Muscle layer of colon (tissue), 2 donors: Measurements from ENCODE around the gene COX7A2L.

Experiments
- H3K27ac ChIP-seq: one replicate; pipeline ENCODE4 v1.7.0; 2013; ENCODE audit warnings: low read depth, mild to moderate bottlenecking, low read length, moderate library complexity
- H3K27me3 ChIP-seq, 2 donors: one replicate each; pipeline ENCODE4 v1.7.0; 2013; ENCODE audit warnings: low read length in 2 of 2, mild to moderate bottlenecking in 2 of 2; ENCODE audit not compliant: insufficient read depth in 2 of 2, control insufficient read depth in 1 of 2
- H3K36me3 ChIP-seq: one replicate; pipeline ENCODE4 v1.7.0; 2013; ENCODE audit warnings: mild to moderate bottlenecking, low read length; ENCODE audit not compliant: insufficient read depth
- H3K4me1 ChIP-seq: one replicate; pipeline ENCODE4 v1.7.0; 2013; ENCODE audit warnings: mild to moderate bottlenecking, low read length; ENCODE audit not compliant: insufficient read depth
- H3K4me3 ChIP-seq, 2 donors: one replicate each; pipeline ENCODE4 v1.7.0; 2013; ENCODE audit warnings: low read length in 2 of 2, low read depth in 1 of 2, mild to moderate bottlenecking in 1 of 2, moderate library complexity in 1 of 2
- H3K9ac ChIP-seq: one replicate; pipeline ENCODE4 v1.7.0; 2013; ENCODE audit warnings: low read length
- H3K9me3 ChIP-seq: one replicate; pipeline ENCODE4 v1.7.0; 2013; ENCODE audit warnings: mild to moderate bottlenecking, low read length
- donor health status: abdominal sarcoma.
- donor health status: Adenocarcinoma of cecum.

The COX7A2L gene

DNA sequence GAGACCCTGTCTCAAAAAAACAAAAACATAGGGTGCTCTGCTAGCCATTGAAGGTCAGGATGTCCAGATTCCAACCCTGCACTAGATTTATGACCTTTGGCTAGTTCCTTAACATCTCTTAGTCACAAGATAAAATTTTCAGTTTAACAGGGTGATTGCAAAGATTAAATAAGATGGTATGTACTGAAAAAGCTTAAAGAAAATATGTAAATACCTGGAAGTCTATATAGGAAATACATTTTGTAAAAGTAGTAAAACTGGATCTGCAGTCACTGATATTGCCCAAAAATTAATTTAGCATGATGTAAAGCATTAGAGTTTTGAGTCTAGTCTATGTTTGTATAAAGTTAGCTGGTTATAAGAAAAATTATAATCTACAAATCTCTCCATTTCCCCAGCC, 5.4 kb upstream of the COX7A2L start:
- no peak overlapping the region for H3K9ac ChIP-seq
- H3K4me3 ChIP-seq = no peak overlapping the region
- no peak overlapping the region for H3K27ac ChIP-seq
- H3K27me3 ChIP-seq = no peaks in the 10 kb centered on the region
- peaks cover 3% of the 10 kb centered on the region for H3K4me1 ChIP-seq
- no peaks in the 10 kb centered on the region for H3K9me3 ChIP-seq
- no peaks in the 10 kb centered on the region for H3K36me3 ChIP-seq

DNA sequence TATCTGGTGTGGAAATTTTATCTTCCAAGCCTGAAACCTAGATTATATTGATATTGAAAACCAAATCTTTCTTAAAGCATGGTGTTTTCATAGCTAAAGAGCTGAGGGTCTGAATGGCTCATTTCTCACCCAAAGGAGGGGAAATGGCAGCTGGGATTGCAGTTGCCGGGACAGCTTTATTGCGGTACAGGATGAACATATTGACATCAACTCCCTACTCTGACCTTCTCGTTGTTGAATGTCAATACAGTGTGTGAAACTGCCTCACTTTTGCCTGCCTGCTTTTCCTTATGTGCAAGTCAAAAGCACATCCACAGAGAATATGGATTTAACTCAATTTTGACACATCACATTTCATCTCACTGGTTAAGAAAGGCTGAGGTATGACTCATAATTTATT, 3.6 kb upstream of the COX7A2L start:
- Histone ChIP-seq H3K4me3 (no peak overlapping the region), H3K36me3 (no peaks in the 10 kb centered on the region), H3K9ac (no peak overlapping the region), H3K4me1 (peaks cover 9% of the 10 kb centered on the region), H3K27ac (no peak overlapping the region), H3K27me3 (no peaks in the 10 kb centered on the region), H3K9me3 (no peaks in the 10 kb centered on the region)

DNA sequence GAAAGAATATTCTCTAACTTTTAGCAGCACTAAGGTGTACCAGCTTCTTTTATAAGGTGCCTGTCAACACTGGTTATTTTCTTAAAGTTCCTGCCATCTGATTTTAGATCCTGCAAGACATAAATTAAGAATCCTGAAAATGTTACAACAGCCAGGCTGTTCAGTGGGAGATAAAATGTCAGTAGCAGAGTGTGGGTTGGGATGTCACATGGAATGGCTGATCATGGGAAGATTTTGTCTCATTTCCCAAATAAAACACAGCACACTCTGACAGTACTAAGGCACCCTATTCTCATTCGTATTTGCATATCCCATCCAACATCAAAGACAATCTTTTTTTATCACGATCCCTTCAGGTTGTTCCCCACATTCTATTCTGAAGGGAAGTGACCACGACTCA, 2.4 kb upstream of the COX7A2L start:
- Histone ChIP-seq H3K36me3 (no peaks in the 10 kb centered on the region), H3K27ac (no peak overlapping the region), H3K9ac (no peak overlapping the region), H3K27me3 (no peaks in the 10 kb centered on the region), H3K9me3 (no peaks in the 10 kb centered on the region), H3K4me3 (no peak overlapping the region), H3K4me1 (peaks cover 16% of the 10 kb centered on the region)

- H3K4me3 ChIP-seq = peak overlapping the region; percentile 44 to 96
- H3K27me3 ChIP-seq = no peaks in the 10 kb centered on the region
- H3K36me3 ChIP-seq = no peaks in the 10 kb centered on the region
- no peaks in the 10 kb centered on the region for H3K9me3 ChIP-seq
- H3K4me1 ChIP-seq = peaks cover 16% of the 10 kb centered on the region
- peak overlapping the region; percentile 96 for H3K27ac ChIP-seq
- H3K9ac ChIP-seq = peak overlapping the region; percentile 27
Measured at GRCh38 chr2:42361728-42362283, 789 bp upstream of the COX7A2L start.

GRCh38 chr2:42360493-42360889, 526 bp downstream of the COX7A2L start:
- Histone ChIP-seq H3K36me3 (no peaks in the 10 kb centered on the region), H3K9ac (peak overlapping the region; percentile 93), H3K4me1 (peaks cover 20% of the 10 kb centered on the region), H3K27ac (peak overlapping the region; percentile 96), H3K4me3 (peak overlapping the region; percentile 96 to 99), H3K9me3 (no peaks in the 10 kb centered on the region), H3K27me3 (no peaks in the 10 kb centered on the region)

GRCh38 chr2:42359965-42360483, 993 bp downstream of the COX7A2L start:
- no peaks in the 10 kb centered on the region for H3K36me3 ChIP-seq
- peak overlapping the region; percentile 36 for H3K27ac ChIP-seq
- no peaks in the 10 kb centered on the region for H3K9me3 ChIP-seq
- H3K4me3 ChIP-seq = peak overlapping the region; percentile 96 to 99
- H3K9ac ChIP-seq = peak overlapping the region; percentile 93
- H3K4me1 ChIP-seq = peaks cover 22% of the 10 kb centered on the region
- no peaks in the 10 kb centered on the region for H3K27me3 ChIP-seq

GRCh38 chr2:42359304-42359964, 1.6 kb downstream of the COX7A2L start:
- no peaks in the 10 kb centered on the region for H3K36me3 ChIP-seq
- peak overlapping the region; percentile 96 to 99 for H3K4me3 ChIP-seq
- H3K27ac ChIP-seq = peak overlapping the region; percentile 36
- no peaks in the 10 kb centered on the region for H3K27me3 ChIP-seq
- H3K4me1 ChIP-seq = peaks cover 28% of the 10 kb centered on the region
- H3K9me3 ChIP-seq = no peaks in the 10 kb centered on the region
- peak overlapping the region; percentile 93 for H3K9ac ChIP-seq

- Histone ChIP-seq H3K36me3 (peaks cover 16% of the 10 kb centered on the region), H3K9me3 (no peaks in the 10 kb centered on the region), H3K27ac (no peak overlapping the region), H3K9ac (no peak overlapping the region), H3K27me3 (no peaks in the 10 kb centered on the region), H3K4me1 (peaks cover 13% of the 10 kb centered on the region), H3K4me3 (no peak overlapping the region)
Measured at GRCh38 chr2:42353792-42354429, 7.1 kb downstream of the COX7A2L start.

GRCh38 chr2:42351864-42352263, 9.2 kb downstream of the COX7A2L start:
- Histone ChIP-seq H3K4me3 (no peak overlapping the region), H3K27ac (no peak overlapping the region)

GRCh38 chr2:42350434-42351063, 10.5 kb downstream of the COX7A2L start:
- no peaks in the 10 kb centered on the region for H3K27me3 ChIP-seq
- no peaks in the 10 kb centered on the region for H3K9me3 ChIP-seq
- H3K4me1 ChIP-seq = peaks cover 9% of the 10 kb centered on the region
- H3K9ac ChIP-seq = no peak overlapping the region
- peaks cover 31% of the 10 kb centered on the region for H3K36me3 ChIP-seq
- H3K27ac ChIP-seq = no peak overlapping the region
- H3K4me3 ChIP-seq = no peak overlapping the region

More at GRCh38 chr2:42351864-42352263, 9.2 kb downstream of the COX7A2L start:
- no peaks in the 10 kb centered on the region for H3K9me3 ChIP-seq
- no peaks in the 10 kb centered on the region for H3K27me3 ChIP-seq
- H3K9ac ChIP-seq = no peak overlapping the region
- H3K36me3 ChIP-seq = peaks cover 23% of the 10 kb centered on the region
- H3K4me1 ChIP-seq = peaks cover 13% of the 10 kb centered on the region

GRCh38 chr2:42348113-42348805, 12.8 kb downstream of the COX7A2L start:
- Histone ChIP-seq H3K9me3 (no peaks in the 10 kb centered on the region), H3K36me3 (peaks cover 33% of the 10 kb centered on the region), H3K27ac (no peak overlapping the region), H3K27me3 (no peaks in the 10 kb centered on the region), H3K4me1 (no peaks in the 10 kb centered on the region), H3K9ac (no peak overlapping the region), H3K4me3 (no peak overlapping the region)
